Esophagus squamous epithelium (tissue), 4 donors: ENCODE data around the gene OR10P1.

Experiments used
- CTCF ChIP-seq, 6 experiments: fragments of 450-650 bp in 4 of 6; fragments of 200-600 bp in 2 of 6; sonication (generic) in 2 of 6; IDR thresholded peaks; one replicate each; pipeline ENCODE4 v1.5.1; 2016 to 2019; ENCODE audit warnings: antibody characterized with exemption in 6 of 6, mild to moderate bottlenecking in 4 of 6, moderate library complexity in 4 of 6
- POLR2A ChIP-seq, 4 donors: fragments of 450-650 bp; IDR thresholded peaks; one replicate each; pipeline ENCODE4 v1.6.1; 2017; ENCODE audit warnings: antibody characterized with exemption in 4 of 4, mild to moderate bottlenecking in 4 of 4, moderate library complexity in 3 of 4

DNA sequence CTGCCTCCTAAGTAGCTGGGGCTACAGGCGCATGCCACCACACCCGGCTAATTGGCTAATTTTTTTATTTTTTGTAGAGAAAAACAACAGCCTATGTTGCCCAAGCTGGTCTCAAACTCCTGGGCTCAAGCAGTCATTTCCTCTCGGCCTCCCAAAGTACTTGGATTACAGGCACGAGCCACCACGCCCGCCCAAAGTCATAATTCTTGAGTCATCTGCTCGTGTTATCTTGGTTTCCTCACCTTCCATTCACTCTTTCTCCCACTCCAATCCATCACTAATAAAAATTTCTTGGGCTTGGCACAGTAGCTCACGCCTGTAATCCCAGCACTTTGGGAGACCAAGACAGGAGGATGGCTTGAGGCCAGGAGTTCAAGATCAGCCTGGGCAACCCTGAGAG is 39.0 kb downstream of the OR10P1 start:
- TF ChIP-seq CTCF (IDR thresholded peaks at IDR 0.05) (no peak), POLR2A (IDR thresholded peaks at IDR 0.05) (no peak)
